ENCODE data around the gene RMI2.
"Not testable (repeated sequence)": the region's sequence is repeated elsewhere in the genome, so short reads cannot be mapped to it uniquely, and the experiment has no call there.

Gene RMI2

GRCh38 chr16:11356573-11357331 is 11.5 kb downstream of the RMI2 start:
- peak; percentile 4 for DNase-seq

- no peak for DNase-seq
These were observed 13.3 kb downstream of the RMI2 start for GRCh38 chr16:11358531-11358930.

GRCh38 chr16:11359370-11359769 is 14.1 kb downstream of the RMI2 start:
- DNase-seq, result no peak

- DNase-seq, result no peak
These were observed 15.5 kb downstream of the RMI2 start for GRCh38 chr16:11360641-11361373.

- DNase-seq, result peak; percentile 7
These were observed 16.6 kb downstream of the RMI2 start for GRCh38 chr16:11361701-11362451.

- no peak for DNase-seq
These were observed 18.6 kb downstream of the RMI2 start for GRCh38 chr16:11363927-11364258.

GRCh38 chr16:11367483-11367906 is 22.2 kb downstream of the RMI2 start:
- no peak for DNase-seq

- no peak for DNase-seq
These were observed 25.0 kb downstream of the RMI2 start for GRCh38 chr16:11370084-11370931.

GRCh38 chr16:11370932-11371279 is 25.6 kb downstream of the RMI2 start:
- DNase-seq, result not testable (repeated sequence)

- DNase-seq, result no peak
These were observed 27.0 kb downstream of the RMI2 start for GRCh38 chr16:11372073-11372828.

- no peak for DNase-seq
These were observed 27.6 kb downstream of the RMI2 start for GRCh38 chr16:11372829-11373306.

GRCh38 chr16:11374255-11374654 is 29.0 kb downstream of the RMI2 start:
- DNase-seq, result no peak

GRCh38 chr16:11377154-11377553 is 31.9 kb downstream of the RMI2 start:
- DNase-seq, result no peak

GRCh38 chr16:11378951-11379350 is 33.7 kb downstream of the RMI2 start:
- DNase-seq, result not testable (repeated sequence)

- no peak for DNase-seq
These were observed 34.2 kb downstream of the RMI2 start for GRCh38 chr16:11379420-11379819.

- no peak for DNase-seq
These were observed 35.6 kb downstream of the RMI2 start for GRCh38 chr16:11380836-11381235.

- DNase-seq, result no peak
These were observed 38.4 kb downstream of the RMI2 start for GRCh38 chr16:11383481-11384183.

- DNase-seq, result no peak
These were observed 39.1 kb downstream of the RMI2 start for GRCh38 chr16:11384184-11384955.

- DNase-seq, result no peak
These were observed 39.8 kb downstream of the RMI2 start for GRCh38 chr16:11384956-11385586.

All from NK-92 treated with Interleukin-12 subunit alpha and Interleukin-12 subunit beta, amount 100 ng/mL, for 24 hours (cell line).